K562 (cell line): ENCODE data around the gene KCNS1. TPM values are rescaled to one million over a fixed set of nuclear protein-coding genes. Genes with fewer than 3 reads are reported as not detected.

Experiments
- ATAC-seq: fragments of 200-7000 bp; cut with Tn5 transposase; 3 replicates; pipeline ENCODE4 v1.9.1; 2020; ENCODE audit warnings: moderate library complexity
- BruUV-seq: library from RNA; stranded (reverse); fragments of 400-500 nt; replicated peaks from 2 replicates; lab custom pipeline; 2021; lab: Mats Ljungman, UMichigan
- CTCF ChIA-PET: fragments of 300-600 bp; formaldehyde crosslinking; extraction: SDS; loops from one replicate; lab custom pipeline; 2021; ENCODE audit warnings: low intra/inter-chr PET ratio; lab: Yijun Ruan, JAX
- POLR2A ChIA-PET: fragments of 300-600, 350-650 bp; sonication (Branson Sonifier 250); formaldehyde crosslinking; extraction: SDS; loops from one replicate; lab custom pipeline; 2021; ENCODE audit warnings: antibody characterized with exemption, inconsistent platforms; lab: Yijun Ruan, JAX
- DNase-seq, 4 experiments: peaks; one replicate each; pipeline versions ENCODE4 v3.0.0 to v3.0.0-alpha.2; 2011 to 2018; ENCODE audit warnings: low spot score in 3 of 4, mixed read lengths in 3 of 4; ENCODE audit errors: extremely low read depth in 1 of 4
- FAIRE-seq: peaks from 2 replicates; lab custom pipeline; 2011; peaks lifted over from hg19 to GRCh38; lab: Jason Lieb, UNC
- H2AFZ ChIP-seq: 2 replicates; pipeline ENCODE4 v1.6.0; 2011; ENCODE audit warnings: low read depth, low read length, control low read depth, inconsistent platforms
- H3K27ac ChIP-seq: fragments of 200-600 bp; 3 replicates; pipeline ENCODE4 v1.8.0; 2011; ENCODE audit warnings: low read depth, mild to moderate bottlenecking, control low read depth, inconsistent platforms, low read length, moderate library complexity, mixed read lengths; ENCODE audit errors: extremely low read depth
- H3K27me3 ChIP-seq, 2 experiments: fragments of 300-600 bp in 1 of 2; 2 replicates in 1 of 2; 3 replicates in 1 of 2; pipeline versions ENCODE4 v1.6.0 to v1.8.0; 2011; ENCODE audit warnings: inconsistent platforms in 2 of 2, low read length in 2 of 2, mild to moderate bottlenecking in 1 of 2, mixed read lengths in 1 of 2, moderate library complexity in 1 of 2; ENCODE audit not compliant: control insufficient read depth in 2 of 2, insufficient read depth in 2 of 2
- H3K36me3 ChIP-seq: fragments of 300-600 bp; 3 replicates; pipeline ENCODE4 v1.8.0; 2011; ENCODE audit warnings: mild to moderate bottlenecking, low read length, inconsistent platforms; ENCODE audit not compliant: control insufficient read depth, insufficient read depth
- H3K4me1 ChIP-seq, 2 experiments: fragments of 200-600 bp in 1 of 2; replicated peaks in 1 of 2; 2 replicates in 1 of 2; 3 replicates in 1 of 2; pipeline versions ENCODE4 v1.5.1 to v1.8.0; 2011; ENCODE audit warnings: inconsistent platforms in 2 of 2, low read length in 2 of 2, mild to moderate bottlenecking in 1 of 2, mixed read lengths in 1 of 2, moderate library complexity in 1 of 2; ENCODE audit not compliant: control insufficient read depth in 2 of 2, insufficient read depth in 2 of 2
- H3K4me2 ChIP-seq: 2 replicates; pipeline ENCODE4 v1.6.1; 2011; ENCODE audit warnings: low read length, control low read depth, inconsistent platforms, mixed read lengths; ENCODE audit not compliant: insufficient read depth
- H3K4me3 ChIP-seq: fragments of 200-600 bp; sonication (generic), shearing (Covaris generic); 2 replicates; pipeline ENCODE4 v1.5.1; 2016; ENCODE audit warnings: control low read depth, inconsistent platforms
- H3K79me2 ChIP-seq: fragments of 200-600 bp; 3 replicates; pipeline ENCODE4 v1.8.0; 2011; ENCODE audit warnings: low read length, inconsistent platforms; ENCODE audit not compliant: control insufficient read depth, insufficient read depth
- H3K9ac ChIP-seq, 2 experiments: 2 replicates each; pipeline versions ENCODE4 v1.6.0 to v1.6.1; 2011; ENCODE audit warnings: low read depth in 2 of 2, low read length in 2 of 2, control low read depth in 1 of 2, inconsistent platforms in 1 of 2, mild to moderate bottlenecking in 1 of 2, mixed read lengths in 1 of 2; ENCODE audit not compliant: insufficient read depth in 1 of 2
- H3K9me1 ChIP-seq: one replicate; pipeline ENCODE4 v1.6.0; 2011; ENCODE audit warnings: inconsistent platforms, mild to moderate bottlenecking, low read length, moderate library complexity; ENCODE audit not compliant: control insufficient read depth, insufficient read depth
- H3K9me3 ChIP-seq: replicated peaks from 2 replicates; pipeline ENCODE4 v1.5.1; 2011; ENCODE audit warnings: low read depth, low read length, inconsistent platforms; ENCODE audit not compliant: control insufficient read depth, insufficient read depth
- H4K20me1 ChIP-seq: replicated peaks from 2 replicates; pipeline ENCODE4 v1.6.1; 2011; ENCODE audit warnings: low read length, inconsistent platforms, mixed read lengths; ENCODE audit not compliant: control insufficient read depth, insufficient read depth
- ATF3 ChIP-seq, 2 experiments: fragments of 450-650 bp in 1 of 2; sonication (generic) in 1 of 2; formaldehyde crosslinking in 1 of 2; IDR thresholded peaks in 1 of 2; conservative IDR thresholded peaks in 1 of 2; 2 replicates each; pipeline versions ENCODE4 v1.6.1 to v1.8.1; 2016 to 2023; ENCODE audit warnings: mild to moderate bottlenecking in 2 of 2, moderate library complexity in 2 of 2, inconsistent platforms in 1 of 2, missing genetic modification reagents in 1 of 2
- FOSL1 ChIP-seq: fragments of 200-800 bp; sonication (Bioruptor generic); conservative IDR thresholded peaks from 2 replicates; pipeline ENCODE4 v1.6.1; 2016; ENCODE audit warnings: missing genetic modification characterization, missing compliant biosample characterization
- GATA2 ChIP-seq: sonication (generic); formaldehyde crosslinking; IDR thresholded peaks from 2 replicates; pipeline ENCODE4 v1.4.0; 2020; ENCODE audit warnings: mild to moderate bottlenecking, missing genetic modification reagents
- HDAC8 ChIP-seq: fragments of 450-650 bp; IDR thresholded peaks from 2 replicates; pipeline ENCODE4 v1.6.1; 2016; ENCODE audit warnings: mild to moderate bottlenecking, missing genetic modification characterization, moderate library complexity, missing compliant biosample characterization
- HMBOX1 ChIP-seq: sonication (generic); IDR thresholded peaks from 2 replicates; pipeline ENCODE4 v1.6.1; 2016
- HMG20A ChIP-seq: fragments of 450-650 bp; formaldehyde crosslinking; conservative IDR thresholded peaks from 2 replicates; pipeline ENCODE4 v1.4.0; 2020; ENCODE audit warnings: mild to moderate bottlenecking, mixed read lengths
- HNRNPLL ChIP-seq: fragments of 200-400 bp; formaldehyde crosslinking; IDR thresholded peaks from 2 replicates; pipeline ENCODE4 v1.6.1; 2017; ENCODE audit warnings: low read length, low read depth, mild to moderate bottlenecking; ENCODE audit not compliant: poor library complexity, severe bottlenecking
- KLF16 ChIP-seq: IDR thresholded peaks from 2 replicates; pipeline ENCODE4 v1.6.1; 2016; ENCODE audit warnings: antibody characterized with exemption
- XRCC5 ChIP-seq: fragments of 200-400 bp; formaldehyde crosslinking; IDR thresholded peaks from 2 replicates; pipeline ENCODE4 v1.6.1; 2017; ENCODE audit warnings: low read depth, mild to moderate bottlenecking, low read length
- ZC3H11A ChIP-seq: IDR thresholded peaks from 2 replicates; pipeline ENCODE4 v1.6.1; 2012; ENCODE audit warnings: low read depth, low read length, improper control_type of control experiment
- ZNF583 ChIP-seq: fragments of 250-450 bp; sonication (Bioruptor Pico); IDR thresholded peaks from 2 replicates; pipeline ENCODE4 v1.4.0; 2020
- ZNF780A ChIP-seq: fragments of 250-450 bp; sonication (Bioruptor Pico); IDR thresholded peaks from 2 replicates; pipeline ENCODE4 v1.5.0; 2021; ENCODE audit warnings: mild to moderate bottlenecking
- WGBS: fragments of 100-300 bp; shearing (Covaris generic); methylation state at CpG from one replicate; pipeline ENCODE4 v1.1.6; 2016; ENCODE audit warnings: low coverage, mixed read lengths; ENCODE audit not compliant: insufficient coverage; ENCODE audit errors: missing lambda C conversion rate; 5-methylcytosine and 5-hydroxymethylcytosine counted together
- in situ Hi-C: fragments of 300-500 bp; cut with MboI; formaldehyde crosslinking; loops from 4 replicates; pipeline ENCODE4 v1.15.0; 2018; ENCODE audit warnings: inconsistent platforms, mixed read lengths
- intact Hi-C: fragments of 100-400 bp; cut with micrococcal nuclease; formaldehyde crosslinking; loops from 2 replicates; pipeline ENCODE4 v1.14.2; 2022
- polyA plus RNA-seq, 8 experiments: library from polyadenylated mRNA; depleted of rRNA in 4 of 8; stranded (reverse) in 5 of 8; unstranded in 3 of 8; fragments of >200 nt; fragmentation: Nextera tagmentation in 2 of 8; fragmentation: Illumina TruSeq in 1 of 8; extraction: Ambion mirVana in 2 of 8; extraction: Trizol in 1 of 8; gene quantifications; 2 replicates each; pipeline versions ENCODE4 v1.2.1 to v1.2.3, GENCODE V29; 2011 to 2014; ENCODE audit warnings: inconsistent platforms in 1 of 8, missing spikeins in 1 of 8
- total RNA-seq, 7 experiments: library from RNA; depleted of rRNA in 6 of 7; stranded (reverse); fragments of >200 nt in 6 of 7; fragmentation: Illumina TruSeq in 2 of 7; extraction: Trizol in 2 of 7; gene quantifications; 2 replicates each; pipeline versions ENCODE4 v1.2.1 to v1.2.3, GENCODE V29; 2011 to 2021; ENCODE audit warnings: low replicate concordance in 1 of 7

KCNS1 gene
- total and polyA plus RNA-seq, 9 of the 15 experiments (the other 6 are each of a cell fraction or from before 2014, with no cell fraction given), result not detected

GRCh38 chr20:45060294-45060693 is 40.6 kb downstream of the KCNS1 start:
- TF ChIP-seq HNRNPLL (no peak), KLF16 (no peak), ZNF583 (CRISPR knock-in tag) (no peak)
- TF ChIP-seq, all 486 proteins: peak for 0
- FAIRE-seq, result no peak
- Histone ChIP-seq H3K27me3 (no peaks in the 10 kb centered on the region), H3K4me1 (no peaks in the 10 kb centered on the region), H3K4me3 (no peak overlapping the region), H2AFZ (no peak overlapping the region), H3K9ac (no peak overlapping the region), H3K27ac (no peak overlapping the region), H3K9me3 (no peaks in the 10 kb centered on the region), H3K79me2 (no peaks in the 10 kb centered on the region; the same call in 2 of the 3 replicates), H3K36me3 (peaks cover 26% of the 10 kb centered on the region), H3K9me1 (no peaks in the 10 kb centered on the region), H3K4me2 (no peak overlapping the region), H4K20me1 (no peaks in the 10 kb centered on the region)
- ChIA-PET CTCF (no interaction called here), POLR2A (interaction anchor here (1.1 to 2.0 kb wide), 2 partner anchors 11 to 12 kb away, joined by 4 to 5 read pairs; no protein-coding TSS in a partner anchor)
- no peak for DNase-seq
- in situ Hi-C loops (no loop called here), intact Hi-C loops (no loop called here)
- BruUV-seq, result no TSS peak
- ATAC-seq, result no peak
- WGBS, result 44% methylated on average over 4 of the region's 4 CpGs

- Histone ChIP-seq H3K9ac (no peak overlapping the region), H3K4me3 (no peak overlapping the region), H3K9me3 (no peaks in the 10 kb centered on the region), H3K4me1 (no peaks in the 10 kb centered on the region), H4K20me1 (no peaks in the 10 kb centered on the region), H3K79me2 (no peaks in the 10 kb centered on the region; the same call in 2 of the 3 replicates)
- ChIA-PET CTCF (no interaction called here), POLR2A (interaction anchor here (2.0 kb wide), 1 partner anchor 12 kb away, joined by 5 read pairs; no protein-coding TSS in a partner anchor)
- in situ Hi-C loops, result no loop called here
- no peak for ATAC-seq
- no TSS peak for BruUV-seq
- TF ChIP-seq ZC3H11A (no peak), HMBOX1 (no peak), FOSL1 (tag) (0 out of 2 replicates have a peak, but pooled peaks have one; percentile 13), XRCC5 (no peak), HMG20A (CRISPR knock-in tag) (no peak), ZNF780A (no peak), GATA2 (no peak), HDAC8 (tag) (no peak), ATF3 (IDR thresholded peaks at IDR 0.05) (peak; percentile 24; the same call in 1 of the 2 replicates), ATF3 (CRISPR knock-in tag; conservative IDR thresholded peaks at IDR 0.05) (no peak)
- TF ChIP-seq, all 486 proteins: peak for 2
- H3K27me3 ChIP-seq, result no peaks in the 10 kb centered on the region
- no peak overlapping the region for H3K4me2 ChIP-seq
- intact Hi-C loops, result no loop called here
- H2AFZ ChIP-seq, result no peak overlapping the region
- H3K27ac ChIP-seq, result no peak overlapping the region
- peaks cover 30% of the 10 kb centered on the region for H3K36me3 ChIP-seq
- FAIRE-seq (no peak), DNase-seq (no peak)
- no peaks in the 10 kb centered on the region for H3K9me1 ChIP-seq
- WGBS, result 77% methylated on average over 6 of the region's 6 CpGs
These were observed 41.8 kb downstream of the KCNS1 start for GRCh38 chr20:45059022-45059728.
